Heart right ventricle (tissue), 16 donors: Measurements from ENCODE around the gene CGREF1. TPM values are rescaled to one million over a fixed set of nuclear protein-coding genes. Genes with fewer than 3 reads are reported as not detected.
"Not testable (repeated sequence)": the region's sequence is repeated elsewhere in the genome, so short reads cannot be mapped to it uniquely, and the experiment has no call there.

Experiments
- ATAC-seq, 8 donors: fragments of 200-7000 bp; cut with Tn5 transposase; one replicate each; pipeline ENCODE4 v1.9.1; 2020; ENCODE audit warnings: mild to moderate bottlenecking in 8 of 8, moderate library complexity in 8 of 8, moderate number of reproducible peaks in 1 of 8
- DNase-seq, 2 donors: peaks; one replicate each; pipeline ENCODE4 v3.0.0-alpha.2; 2020
- H3K27ac ChIP-seq, 10 donors: fragments of 200-600 bp; sonication (generic) in 2 of 10; one replicate each; pipeline versions ENCODE4 v1.5.0 to v1.8.0; 2020 to 2022; ENCODE audit warnings: mild to moderate bottlenecking in 3 of 10
- H3K27me3 ChIP-seq, 7 donors: fragments of 200-600 bp; one replicate each; pipeline ENCODE4 v1.8.0; 2021 to 2022; ENCODE audit warnings: mild to moderate bottlenecking in 2 of 7
- H3K36me3 ChIP-seq, 9 donors: fragments of 200-600 bp; sonication (generic) in 1 of 9; one replicate each; pipeline versions ENCODE4 v1.5.0 to v1.8.0; 2020 to 2022; ENCODE audit warnings: mild to moderate bottlenecking in 2 of 9
- H3K4me1 ChIP-seq, 9 donors: fragments of 200-600 bp; sonication (generic) in 1 of 9; one replicate each; pipeline versions ENCODE4 v1.5.0 to v1.8.0; 2020 to 2022; ENCODE audit warnings: mild to moderate bottlenecking in 4 of 9
- H3K4me3 ChIP-seq, 10 donors: fragments of 200-600 bp; sonication (generic) in 2 of 10; one replicate each; pipeline versions ENCODE4 v1.5.0 to v1.8.0; 2020 to 2022; ENCODE audit warnings: mild to moderate bottlenecking in 7 of 10, moderate library complexity in 2 of 10
- H3K9me3 ChIP-seq, 11 donors: fragments of 200-600 bp in 10 of 11; sonication (generic) in 2 of 11; one replicate each; pipeline versions ENCODE4 v1.5.0 to v1.8.0; 2013 to 2022; ENCODE audit warnings: mild to moderate bottlenecking in 2 of 11, control low read depth in 1 of 11, moderate library complexity in 1 of 11
- whole genome bisulfite sequencing, 2 donors: extraction: QIAGEN DNeasy Blood & Tissue Kit; methylation state at CpG; one replicate each; pipeline ENCODE4 v1.1.7; 2013; ENCODE audit warnings: inconsistent platforms in 1 of 2; 5-methylcytosine and 5-hydroxymethylcytosine counted together
- intact Hi-C, 10 donors: fragments of 100-400 bp; cut with DNase I; formaldehyde crosslinking; loops; one replicate each; pipeline versions ENCODE4 v1.11.1 to v1.14.2; 2022
- polyA plus RNA-seq, 2 donors: library from polyadenylated mRNA; stranded (reverse); fragments of 200-250 nt; gene quantifications; one replicate each; pipeline ENCODE4 v1.2.3, GENCODE V29; 2013
- total RNA-seq, 10 donors: library from RNA; stranded (reverse); fragmentation: NEBNext Ultra II Directional in 3 of 10; extraction: Animal tissue kit (Norgen Biotek cat#: 25700) in 3 of 10; gene quantifications; one replicate each; pipeline versions ENCODE4 v1.2.1 to v1.2.4, GENCODE V29; 2021 to 2023
- TF ChIP-seq, protein P1 (sequence below), 9 donors: fragments of 200-600 bp; sonication (generic) in 2 of 9; IDR thresholded peaks; one replicate each; pipeline versions ENCODE4 v1.5.0 to v1.8.0; 2021 to 2022; ENCODE audit warnings: antibody characterized with exemption in 9 of 9, mild to moderate bottlenecking in 5 of 9, moderate library complexity in 1 of 9
- donor health status: Arrhythmogenic right ventricular cardiomyopathy.
- donor health status: ischemic (EF 13 %, LVEDD 7.1; RV severe dilation, severe dysfunction).
- donor health status: healthy with polysubstance abuse.
- donor health status: DM: no; HTN: yes; CAD: no.
- donor health status: DM: no; HTN: no; CAD: no.
- donor health status: ischemic (EF 25% LVEDD 6.9; RV normal size, moderate dysfunction).
- donor health status: ischemic (EF 25% LVEDD 5.7; RV mildly dilated, moderate dysfunction).
- donor health status: healthy.
- donor health status: DM: yes; HTN: yes; CAD: no.
- donor health status: Ischemic cardiomyopathy.
- donor health status: ischemic (EF 35%, LVEDD 5.7; RV mildly dilated, moderate dysfunction).
- donor health status: nonischemic (EF 11% LVEDD 7.7; RV severe dilation, severe dysfunction).
- donor health status: DM: yes; HTN: yes; CAD: no.
- donor health status: PGD.
- donor health status: ischemic (EF 29% LVEDD 5.4; RV normal size, mild dysfunction).
- donor health status: nonischemic (EF 23%, LVEDD 6.1; RV moderate dilation, normal function).

CGREF1 gene
- total and polyA plus RNA-seq, 12 donors, result 0.21 to 1.2 (median 0.68) TPM

DNA sequence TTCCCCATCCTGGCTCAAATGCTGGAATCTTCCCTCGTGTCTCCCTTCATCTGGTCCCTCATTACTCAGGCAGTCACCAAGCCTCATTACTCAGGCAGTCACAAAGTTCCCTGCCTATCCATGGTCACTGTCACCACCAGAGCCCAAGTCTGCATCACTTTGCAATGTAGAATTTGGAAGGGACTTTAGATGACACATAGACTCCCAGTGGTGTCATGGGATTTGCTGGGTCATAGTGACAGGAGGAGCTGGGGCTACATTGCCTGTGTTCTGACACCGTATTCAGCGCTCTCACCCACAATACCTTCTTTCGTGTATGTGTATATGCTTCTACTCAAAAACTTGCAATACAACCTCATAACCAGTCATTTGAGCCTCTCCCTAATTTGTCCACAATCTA is 42.6 kb downstream of the CGREF1 start:
- Histone ChIP-seq H3K4me1 (peaks cover 4 to 75% (median 60%) of the 10 kb centered on the region in 9 donors), H3K27me3 (no peaks in the 10 kb centered on the region), H3K27ac (peak overlapping the region in 5 of 10 donors; percentile 9 to 97 (median 88)), H3K4me3 (no peak overlapping the region), H3K36me3 (no peaks in the 10 kb centered on the region), H3K9me3 (no peaks in the 10 kb centered on the region)
- TF ChIP-seq, protein P1, sequence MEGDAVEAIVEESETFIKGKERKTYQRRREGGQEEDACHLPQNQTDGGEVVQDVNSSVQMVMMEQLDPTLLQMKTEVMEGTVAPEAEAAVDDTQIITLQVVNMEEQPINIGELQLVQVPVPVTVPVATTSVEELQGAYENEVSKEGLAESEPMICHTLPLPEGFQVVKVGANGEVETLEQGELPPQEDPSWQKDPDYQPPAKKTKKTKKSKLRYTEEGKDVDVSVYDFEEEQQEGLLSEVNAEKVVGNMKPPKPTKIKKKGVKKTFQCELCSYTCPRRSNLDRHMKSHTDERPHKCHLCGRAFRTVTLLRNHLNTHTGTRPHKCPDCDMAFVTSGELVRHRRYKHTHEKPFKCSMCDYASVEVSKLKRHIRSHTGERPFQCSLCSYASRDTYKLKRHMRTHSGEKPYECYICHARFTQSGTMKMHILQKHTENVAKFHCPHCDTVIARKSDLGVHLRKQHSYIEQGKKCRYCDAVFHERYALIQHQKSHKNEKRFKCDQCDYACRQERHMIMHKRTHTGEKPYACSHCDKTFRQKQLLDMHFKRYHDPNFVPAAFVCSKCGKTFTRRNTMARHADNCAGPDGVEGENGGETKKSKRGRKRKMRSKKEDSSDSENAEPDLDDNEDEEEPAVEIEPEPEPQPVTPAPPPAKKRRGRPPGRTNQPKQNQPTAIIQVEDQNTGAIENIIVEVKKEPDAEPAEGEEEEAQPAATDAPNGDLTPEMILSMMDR (IDR thresholded peaks at IDR 0.05), result no peak
- intact Hi-C loops, result no loop called here
- ATAC-seq (no peak), DNase-seq (no peak)
- WGBS, 2 donors, result 84 to 85% methylated on average over 4 of the region's 4 CpGs

DNA sequence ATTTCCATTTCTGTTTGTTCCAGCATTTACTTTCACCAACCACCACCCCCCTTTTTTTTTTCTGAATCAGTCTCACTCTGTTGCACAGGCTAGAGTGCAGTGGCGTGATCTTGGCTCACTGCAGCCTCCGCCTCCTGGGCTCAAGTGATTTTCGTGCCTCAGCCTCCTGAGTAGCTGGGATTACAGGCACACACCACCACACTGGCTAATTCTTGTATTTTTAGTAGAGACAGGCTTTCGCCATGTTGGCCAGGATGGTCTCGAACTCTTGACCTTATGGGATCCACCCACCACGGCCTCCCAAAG is 43.4 kb downstream of the CGREF1 start:
- peak overlapping the region in 8 of 10 donors; percentile 9 to 98 (median 97) for H3K27ac ChIP-seq
- ATAC-seq, DNase-seq, H3K9me3 ChIP-seq, intact Hi-C loops, H3K27me3 ChIP-seq, H3K36me3 ChIP-seq, H3K4me3 ChIP-seq: not testable (repeated sequence)
- peaks cover 3 to 72% (median 61%) of the 10 kb centered on the region in 9 donors for H3K4me1 ChIP-seq
- WGBS, 2 donors, result 78 to 81% methylated on average over 6 of the region's 6 CpGs

DNA sequence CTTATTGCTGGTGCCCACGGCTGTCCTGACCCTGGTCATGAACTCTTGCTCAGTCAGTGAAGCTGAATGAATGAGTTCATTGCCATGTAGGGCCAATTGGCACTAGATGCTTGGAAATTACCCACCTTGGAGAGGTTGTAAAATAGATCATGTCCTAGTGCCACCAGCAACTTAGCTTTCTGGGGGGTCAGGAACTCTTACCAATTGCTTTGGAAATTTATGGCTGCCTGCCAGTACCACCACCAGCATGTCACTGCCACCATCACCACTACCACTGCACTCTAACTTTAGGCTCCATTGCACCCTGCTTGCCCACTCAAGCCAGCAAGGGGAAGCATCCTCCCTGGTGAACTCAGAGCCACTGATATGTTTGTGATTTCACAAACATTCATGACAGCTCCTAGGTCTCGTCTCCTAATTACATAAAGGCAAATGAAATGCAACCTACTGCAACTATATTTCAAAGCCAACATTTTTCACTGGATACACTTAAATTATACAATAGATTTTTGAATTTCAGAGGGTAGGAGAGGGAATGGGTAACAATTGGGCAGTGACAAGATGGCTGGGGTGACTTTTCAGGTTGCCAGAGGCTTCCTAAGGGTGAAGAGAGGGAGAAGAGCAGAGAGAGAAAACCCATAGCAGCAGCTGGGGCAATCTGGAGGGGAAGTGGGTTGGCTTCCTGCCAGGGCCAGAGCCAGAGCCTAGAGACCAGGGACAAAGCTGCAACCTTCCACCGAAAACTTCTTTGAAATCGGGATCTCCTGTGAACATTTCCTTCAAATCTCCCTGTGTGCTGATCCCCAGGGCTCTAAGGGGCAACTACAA is 44.0 kb downstream of the CGREF1 start:
- 53 to 66% methylated on average over 4 of the region's 4 CpGs for whole genome bisulfite sequencing, 2 donors
- intact Hi-C loops, result no loop called here
- peak; percentile 48 to 69 for DNase-seq
- H3K36me3 ChIP-seq, result peaks cover 0 to 5% (median 0%) of the 10 kb centered on the region in 9 donors
- peaks cover 7 to 72% (median 61%) of the 10 kb centered on the region in 9 donors for H3K4me1 ChIP-seq
- no peaks in the 10 kb centered on the region for H3K9me3 ChIP-seq
- TF ChIP-seq, protein P1 (IDR thresholded peaks at IDR 0.05), result no peak
- no peak overlapping the region for H3K4me3 ChIP-seq
- peak overlapping the region in 9 of 10 donors; percentile 43 to 98 (median 97) for H3K27ac ChIP-seq
- no peak for ATAC-seq
- no peaks in the 10 kb centered on the region for H3K27me3 ChIP-seq

DNA sequence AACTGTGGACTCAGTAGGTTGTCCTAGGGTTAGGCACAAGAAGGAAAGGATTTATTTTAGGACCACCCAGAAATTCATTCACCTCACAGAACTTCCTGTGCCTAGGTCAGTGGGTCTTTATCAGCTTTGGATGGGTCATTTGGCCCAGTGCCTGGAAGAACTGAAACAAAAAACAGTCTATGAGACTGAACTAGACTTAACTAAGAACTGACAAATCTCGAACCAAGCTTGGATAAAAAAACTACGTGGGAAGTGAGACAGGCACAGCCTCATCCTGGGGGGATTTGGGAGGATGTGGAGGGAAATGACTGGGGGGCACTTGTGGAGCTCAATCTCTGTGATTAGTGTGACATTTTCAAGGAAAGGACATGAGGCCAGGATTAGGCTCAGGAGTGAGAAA is 45.1 kb downstream of the CGREF1 start:
- Histone ChIP-seq H3K27ac (peak overlapping the region in 9 of 10 donors; percentile 50 to 98 (median 97)), H3K36me3 (peaks cover 0 to 17% (median 0%) of the 10 kb centered on the region in 9 donors), H3K27me3 (no peaks in the 10 kb centered on the region), H3K4me3 (no peak overlapping the region), H3K4me1 (peaks cover 10 to 83% (median 69%) of the 10 kb centered on the region in 9 donors), H3K9me3 (no peaks in the 10 kb centered on the region)
- DNase-seq (peak in 1 of 2 donors; percentile 59), ATAC-seq (no peak)
- intact Hi-C loops, result no loop called here
- 29 to 43% methylated on average over 2 of the region's 2 CpGs for WGBS, 2 donors
- TF ChIP-seq, protein P1 (IDR thresholded peaks at IDR 0.05), result no peak

DNA sequence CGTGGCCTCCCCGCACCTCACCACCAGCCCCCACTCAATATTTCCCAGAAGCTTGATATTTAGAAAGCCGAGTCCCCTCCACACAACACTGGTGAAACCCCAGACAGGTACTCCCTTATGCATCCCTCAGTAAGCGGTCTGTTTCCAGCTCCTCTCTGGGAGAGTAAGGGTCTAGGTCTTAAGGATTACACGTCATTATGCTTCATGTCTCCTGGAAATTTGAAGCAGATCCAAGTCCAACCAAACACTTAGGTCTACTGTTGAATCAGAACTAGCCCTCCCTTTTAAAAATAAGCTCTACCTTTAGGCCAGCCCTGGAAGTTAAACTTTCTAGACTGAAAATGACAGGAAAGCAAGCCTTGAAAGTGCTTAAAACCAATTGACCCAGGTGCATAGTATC is 46.0 kb downstream of the CGREF1 start:
- Histone ChIP-seq H3K4me3 (peak overlapping the region in 4 of 10 donors; percentile 75 to 98 (median 85)), H3K4me1 (peaks cover 10 to 89% (median 75%) of the 10 kb centered on the region in 9 donors), H3K27ac (peak overlapping the region in 9 of 10 donors; percentile 91 to 98 (median 97)), H3K27me3 (no peaks in the 10 kb centered on the region), H3K9me3 (no peaks in the 10 kb centered on the region), H3K36me3 (peaks cover 0 to 25% (median 8%) of the 10 kb centered on the region in 9 donors)
- DNase-seq (no peak), ATAC-seq (no peak)
- WGBS, 2 donors, result 51 to 60% methylated on average over 5 of the region's 5 CpGs
- intact Hi-C loops, result no loop called here
- TF ChIP-seq, protein P1 (IDR thresholded peaks at IDR 0.05), result no peak
